H9 (cell line): Measurements from ENCODE around the gene MRPL14. TPM values are rescaled to one million over a fixed set of nuclear protein-coding genes. Genes with fewer than 3 reads are reported as not detected.

Experiments used
- DNase-seq: peaks from one replicate; pipeline ENCODE4 v3.0.0-alpha.2; 2017
- H2AFZ ChIP-seq: one replicate; pipeline ENCODE4 v1.6.1; 2013; ENCODE audit warnings: mild to moderate bottlenecking, low read length, control low read depth, moderate library complexity
- H2AK5ac ChIP-seq: 2 replicates; pipeline ENCODE4 v1.6.1; 2013; ENCODE audit warnings: low read length, control low read depth, mixed read lengths; ENCODE audit not compliant: insufficient read length
- H2BK120ac ChIP-seq: one replicate; pipeline ENCODE4 v1.6.1; 2013; ENCODE audit warnings: low read depth, mild to moderate bottlenecking, low read length, control low read depth, inconsistent platforms; ENCODE audit not compliant: poor library complexity, severe bottlenecking
- H2BK12ac ChIP-seq: 2 replicates; pipeline ENCODE4 v1.6.1; 2013; ENCODE audit warnings: low read length, control low read depth, mixed read lengths, low read depth; ENCODE audit not compliant: insufficient read length
- H2BK15ac ChIP-seq: 2 replicates; pipeline ENCODE4 v1.6.1; 2013; ENCODE audit warnings: low read depth, low read length, control low read depth
- H2BK20ac ChIP-seq: one replicate; pipeline ENCODE4 v1.6.1; 2013; ENCODE audit warnings: low read depth, mild to moderate bottlenecking, low read length, control low read depth, inconsistent platforms; ENCODE audit not compliant: poor library complexity, severe bottlenecking
- H2BK5ac ChIP-seq: 2 replicates; pipeline ENCODE4 v1.6.1; 2013; ENCODE audit warnings: low read length, control low read depth, mixed read lengths; ENCODE audit not compliant: insufficient read length
- H3K14ac ChIP-seq: 2 replicates; pipeline ENCODE4 v1.6.1; 2013; ENCODE audit warnings: low read length, control low read depth; ENCODE audit not compliant: insufficient read depth
- H3K18ac ChIP-seq: 2 replicates; pipeline ENCODE4 v1.6.1; 2013; ENCODE audit warnings: low read depth, mild to moderate bottlenecking, mixed read lengths, low read length, control low read depth; ENCODE audit not compliant: insufficient read length
- H3K23ac ChIP-seq: 2 replicates; pipeline ENCODE4 v1.6.1; 2013; ENCODE audit warnings: low read length, control low read depth, mixed read lengths, low read depth; ENCODE audit not compliant: insufficient read length
- H3K23me2 ChIP-seq: 2 replicates; pipeline ENCODE4 v1.6.1; 2013; ENCODE audit warnings: low read depth, mild to moderate bottlenecking, mixed read lengths, low read length, control low read depth; ENCODE audit not compliant: insufficient read length, poor library complexity, severe bottlenecking
- H3K27ac ChIP-seq: 2 replicates; pipeline ENCODE4 v1.5.1; 2013; ENCODE audit warnings: low read length, control low read depth, mixed read lengths, low read depth; ENCODE audit not compliant: insufficient read length
- H3K27me3 ChIP-seq: 2 replicates; pipeline ENCODE4 v1.6.1; 2013; ENCODE audit warnings: low read length, control low read depth, inconsistent platforms; ENCODE audit not compliant: insufficient read depth
- H3K4ac ChIP-seq: 2 replicates; pipeline ENCODE4 v1.6.1; 2013; ENCODE audit warnings: low read depth, mild to moderate bottlenecking, control low read depth, inconsistent platforms, low read length, moderate library complexity
- H3K4me1 ChIP-seq: 2 replicates; pipeline ENCODE4 v1.6.1; 2013; ENCODE audit warnings: low read length, control low read depth, inconsistent platforms; ENCODE audit not compliant: insufficient read depth
- H3K4me2 ChIP-seq: 2 replicates; pipeline ENCODE4 v1.6.1; 2013; ENCODE audit warnings: low read length, control low read depth, mixed read lengths; ENCODE audit not compliant: insufficient read length, insufficient read depth
- H3K56ac ChIP-seq: 2 replicates; pipeline ENCODE4 v1.6.1; 2013; ENCODE audit warnings: low read depth, mild to moderate bottlenecking, mixed read lengths, low read length, control low read depth; ENCODE audit not compliant: insufficient read length
- H3K79me1 ChIP-seq: 2 replicates; pipeline ENCODE4 v1.6.1; 2013; ENCODE audit warnings: low read depth, mild to moderate bottlenecking, moderate library complexity, low read length, control low read depth, inconsistent platforms; ENCODE audit not compliant: insufficient read depth, poor library complexity, severe bottlenecking
- H3K79me2 ChIP-seq: 2 replicates; pipeline ENCODE4 v1.6.1; 2013; ENCODE audit warnings: low read length, control low read depth, inconsistent platforms; ENCODE audit not compliant: insufficient read depth
- H3K9ac ChIP-seq: 2 replicates; pipeline ENCODE4 v1.6.1; 2013; ENCODE audit warnings: low read length, control low read depth, mixed read lengths; ENCODE audit not compliant: insufficient read length; ENCODE audit errors: extremely low read depth
- H3K9me3 ChIP-seq: one replicate; pipeline ENCODE4 v1.6.1; 2013; ENCODE audit warnings: low read depth, low read length, inconsistent platforms; ENCODE audit not compliant: control insufficient read depth
- H3T11ph ChIP-seq: one replicate; pipeline ENCODE4 v1.6.1; 2013; ENCODE audit warnings: mild to moderate bottlenecking, low read length, control low read depth, inconsistent platforms
- H4K20me1 ChIP-seq: one replicate; pipeline ENCODE4 v1.6.1; 2013; ENCODE audit not compliant: control insufficient read depth, insufficient read length, insufficient read depth
- H4K5ac ChIP-seq: 2 replicates; pipeline ENCODE4 v1.6.1; 2013; ENCODE audit warnings: low read depth, mild to moderate bottlenecking, mixed read lengths, low read length, control low read depth; ENCODE audit not compliant: insufficient read length
- H4K8ac ChIP-seq: replicated peaks from 2 replicates; pipeline ENCODE4 v1.6.1; 2013; ENCODE audit warnings: low read length, control low read depth, mixed read lengths, low read depth; ENCODE audit not compliant: insufficient read length
- H4K91ac ChIP-seq: 2 replicates; pipeline ENCODE4 v1.6.1; 2013; ENCODE audit warnings: low read depth, mild to moderate bottlenecking, moderate library complexity, mixed read lengths, low read length, control low read depth; ENCODE audit not compliant: insufficient read length
- H3K27ac Mint-ChIP-seq, 3 experiments: 2 replicates in 2 of 3; 3 replicates in 1 of 3; pipeline ENCODE4 v1.8.0; 2020 to 2021; ENCODE audit warnings: mixed read lengths in 3 of 3, mild to moderate bottlenecking in 1 of 3, moderate library complexity in 1 of 3
- H3K27me3 Mint-ChIP-seq: 2 replicates; pipeline ENCODE4 v1.8.0; 2021; ENCODE audit warnings: low read depth, mild to moderate bottlenecking, moderate library complexity, mixed read lengths
- H3K36me3 Mint-ChIP-seq, 3 experiments: 2 replicates in 2 of 3; 3 replicates in 1 of 3; pipeline ENCODE4 v1.8.0; 2020 to 2021; ENCODE audit warnings: low read depth in 3 of 3, mixed read lengths in 3 of 3; ENCODE audit not compliant: insufficient read depth in 1 of 3
- H3K4me1 Mint-ChIP-seq, 2 experiments: 2 replicates each; pipeline ENCODE4 v1.8.0; 2020; ENCODE audit warnings: mixed read lengths in 2 of 2
- H3K4me3 Mint-ChIP-seq, 2 experiments: 2 replicates in 1 of 2; 3 replicates in 1 of 2; pipeline ENCODE4 v1.8.0; 2020 to 2021; ENCODE audit warnings: mild to moderate bottlenecking in 2 of 2, mixed read lengths in 2 of 2, moderate library complexity in 1 of 2
- H3K9me3 Mint-ChIP-seq, 2 experiments: 2 replicates in 1 of 2; 3 replicates in 1 of 2; pipeline ENCODE4 v1.8.0; 2020; ENCODE audit warnings: mild to moderate bottlenecking in 2 of 2, mixed read lengths in 2 of 2, moderate library complexity in 1 of 2
- WGBS: extraction: QIAGEN DNeasy Blood & Tissue Kit; methylation state at CpG from one replicate; pipeline ENCODE4 v1.1.7; 2013; ENCODE audit warnings: missing lambda C conversion rate, low lambda C conversion rate, mixed read lengths; ENCODE audit not compliant: insufficient read length; ENCODE audit errors: extremely low coverage; 5-methylcytosine and 5-hydroxymethylcytosine counted together
- total RNA-seq: library from RNA; stranded (reverse); gene quantifications from 2 replicates; pipeline ENCODE4 v1.2.1, GENCODE V29; 2021
- TF ChIP-seq, protein P1 (sequence below): fragments of 200-600 bp; sonication (generic); conservative IDR thresholded peaks from 3 replicates; pipeline ENCODE4 v1.8.0; 2021; ENCODE audit warnings: antibody characterized with exemption, mild to moderate bottlenecking

MRPL14 gene
- total RNA-seq, 1 experiment from 2014 or later, result 80.1 TPM

DNA sequence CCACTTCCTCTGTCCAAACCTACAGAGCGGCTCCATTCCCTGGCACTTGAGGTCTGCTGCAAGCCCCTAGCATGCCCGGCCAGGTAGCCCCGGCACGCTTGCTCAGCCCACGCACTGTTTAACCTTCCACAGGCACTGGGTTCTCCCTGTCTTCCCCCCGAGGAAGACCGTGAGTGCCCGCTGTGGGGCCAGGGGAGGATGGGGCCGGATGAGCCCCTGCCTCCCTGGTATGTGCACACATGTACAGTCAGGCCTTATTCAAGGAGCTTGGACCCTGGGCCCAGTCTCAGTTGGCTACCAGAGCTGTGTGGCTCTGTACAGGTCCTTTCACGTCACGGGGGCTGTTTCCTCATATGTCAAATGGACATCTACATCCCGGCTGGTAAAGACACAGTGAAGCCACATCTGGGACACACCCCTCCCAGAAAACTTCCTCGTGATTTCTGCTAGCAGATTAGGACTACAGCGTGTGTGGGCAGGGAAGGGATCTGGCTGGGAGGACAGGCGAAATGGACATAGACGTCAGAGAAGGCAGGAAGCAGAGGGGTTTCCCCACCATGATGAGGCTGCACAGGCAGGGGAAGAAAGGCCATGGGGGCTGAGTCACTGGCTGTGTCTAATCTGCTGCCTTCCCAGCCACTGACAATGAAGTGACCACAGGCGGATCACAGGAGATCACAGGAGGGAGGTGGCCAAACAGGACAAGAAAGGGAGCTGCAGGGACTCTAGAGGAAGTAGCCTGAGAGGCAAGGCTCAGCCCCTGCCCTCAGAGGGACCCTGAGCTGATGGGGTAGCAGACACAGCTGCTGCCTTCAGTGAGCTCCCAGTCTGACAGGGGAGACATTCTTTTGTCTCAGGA, 62.9 kb downstream of the MRPL14 start:
- Histone ChIP-seq H3K56ac (no peak overlapping the region), H2BK5ac (no peak overlapping the region), H3K9me3 (no peaks in the 10 kb centered on the region), H4K91ac (no peak overlapping the region), H3K4me2 (no peak overlapping the region), H3K79me1 (no peaks in the 10 kb centered on the region), H4K20me1 (no peaks in the 10 kb centered on the region), H2BK20ac (no peak overlapping the region), H2BK12ac (no peak overlapping the region), H2AK5ac (no peak overlapping the region), H2BK120ac (no peak overlapping the region), H3K23me2 (no peaks in the 10 kb centered on the region), H3K79me2 (no peaks in the 10 kb centered on the region), H4K8ac (no peak overlapping the region), H3K18ac (no peak overlapping the region), H4K5ac (no peak overlapping the region), H3K27ac (no peak overlapping the region), H3K9ac (no peak overlapping the region), H3K4me1 (peaks cover 2% of the 10 kb centered on the region; the same call in 1 of the 2 replicates), H3K27me3 (no peaks in the 10 kb centered on the region), H3K14ac (no peak overlapping the region), H3T11ph (no peak overlapping the region), H2AFZ (no peak overlapping the region), H2BK15ac (no peak overlapping the region), H3K4ac (no peak overlapping the region), H3K23ac (no peak overlapping the region)
- no CpG with 5 or more reads among the region's 17 CpGs for WGBS
- TF ChIP-seq, protein P1, sequence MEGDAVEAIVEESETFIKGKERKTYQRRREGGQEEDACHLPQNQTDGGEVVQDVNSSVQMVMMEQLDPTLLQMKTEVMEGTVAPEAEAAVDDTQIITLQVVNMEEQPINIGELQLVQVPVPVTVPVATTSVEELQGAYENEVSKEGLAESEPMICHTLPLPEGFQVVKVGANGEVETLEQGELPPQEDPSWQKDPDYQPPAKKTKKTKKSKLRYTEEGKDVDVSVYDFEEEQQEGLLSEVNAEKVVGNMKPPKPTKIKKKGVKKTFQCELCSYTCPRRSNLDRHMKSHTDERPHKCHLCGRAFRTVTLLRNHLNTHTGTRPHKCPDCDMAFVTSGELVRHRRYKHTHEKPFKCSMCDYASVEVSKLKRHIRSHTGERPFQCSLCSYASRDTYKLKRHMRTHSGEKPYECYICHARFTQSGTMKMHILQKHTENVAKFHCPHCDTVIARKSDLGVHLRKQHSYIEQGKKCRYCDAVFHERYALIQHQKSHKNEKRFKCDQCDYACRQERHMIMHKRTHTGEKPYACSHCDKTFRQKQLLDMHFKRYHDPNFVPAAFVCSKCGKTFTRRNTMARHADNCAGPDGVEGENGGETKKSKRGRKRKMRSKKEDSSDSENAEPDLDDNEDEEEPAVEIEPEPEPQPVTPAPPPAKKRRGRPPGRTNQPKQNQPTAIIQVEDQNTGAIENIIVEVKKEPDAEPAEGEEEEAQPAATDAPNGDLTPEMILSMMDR, result no peak
- no peak overlapping the region for H3K4me3 Mint-ChIP-seq
- H3K27me3 Mint-ChIP-seq, result peaks cover 10% of the 10 kb centered on the region
- H3K9me3 Mint-ChIP-seq, result peaks cover 0 to 4% of the 10 kb centered on the region in 2 experiments; a peak in 1 of 5 replicates
- no peak for DNase-seq
- H3K27ac Mint-ChIP-seq, result peak overlapping the region in 1 of 3 experiments; percentile 57; a peak in 2 of 7 replicates
- peaks cover 24 to 26% of the 10 kb centered on the region in 2 experiments for H3K4me1 Mint-ChIP-seq
- peaks cover 0 to 7% (median 3%) of the 10 kb centered on the region in 3 experiments; a peak in 3 of 7 replicates for H3K36me3 Mint-ChIP-seq
